Spleen (tissue), 7 donors: ENCODE measurements around the gene USP34.

Experiments
- CTCF ChIP-seq, 11 experiments: fragments of 200-600 bp in 7 of 11; fragments of 450-650 bp in 4 of 11; sonication (generic) in 4 of 11; IDR thresholded peaks in 8 of 11; conservative IDR thresholded peaks in 3 of 11; 1 replicate in 7 of 11; 2 replicates in 4 of 11; pipeline versions ENCODE4 v1.4.0 to v1.8.0; 2016 to 2021; ENCODE audit warnings: antibody characterized with exemption in 11 of 11, inconsistent platforms in 4 of 11, mild to moderate bottlenecking in 1 of 11
- POLR2A ChIP-seq, 3 donors: fragments of 450-650 bp; IDR thresholded peaks; one replicate each; pipeline ENCODE4 v1.5.1; 2017; ENCODE audit warnings: antibody characterized with exemption in 3 of 3, mild to moderate bottlenecking in 1 of 3
- POLR2AphosphoS5 ChIP-seq, 3 donors: sonication (generic); formaldehyde crosslinking; IDR thresholded peaks; one replicate each; pipeline ENCODE4 v1.5.1; 2017; ENCODE audit warnings: antibody characterized with exemption in 3 of 3
- donor health status: DM: no; HTN: no; CAD: no; lungs with moderate emphysema.
- donor health status: DM: no; HTN: no; CAD: no.
- donor health status: DM: no; HTN: no; CAD: no.

- TF ChIP-seq POLR2AphosphoS5 (IDR thresholded peaks at IDR 0.05) (no peak), POLR2A (IDR thresholded peaks at IDR 0.05) (no peak), CTCF (IDR thresholded peaks at IDR 0.05 in 8 of 11, conservative IDR thresholded peaks at IDR 0.05 in 3 of 11) (no peak)
Observed at GRCh38 chr2:61247204-61247812, 223.6 kb downstream of the USP34 start.
